RKO (cell line): ENCODE data around the gene DDAH1.

ENCODE experiments used
- DNase-seq: peaks from one replicate; pipeline ENCODE4 v3.0.0-alpha.2; 2016; ENCODE audit warnings: low spot score

DDAH1 gene

GRCh38 chr1:85393490-85393889 is 71.5 kb downstream of the DDAH1 start:
- no peak for DNase-seq

GRCh38 chr1:85388416-85388815 is 76.5 kb downstream of the DDAH1 start:
- DNase-seq = no peak

- DNase-seq = no peak
These were observed 77.2 kb downstream of the DDAH1 start for GRCh38 chr1:85387781-85388180.

GRCh38 chr1:85386068-85386722 is 78.8 kb downstream of the DDAH1 start:
- DNase-seq = no peak

GRCh38 chr1:85379203-85380136 is 85.5 kb downstream of the DDAH1 start:
- no peak for DNase-seq

GRCh38 chr1:85378534-85378933 is 86.4 kb downstream of the DDAH1 start:
- no peak for DNase-seq

GRCh38 chr1:85376356-85376755 is 88.6 kb downstream of the DDAH1 start:
- no peak for DNase-seq

- no peak for DNase-seq
These were observed 89.5 kb downstream of the DDAH1 start for GRCh38 chr1:85375493-85375892.

- peak; percentile 61 for DNase-seq
These were observed 90.8 kb downstream of the DDAH1 start for GRCh38 chr1:85374160-85374559.

GRCh38 chr1:85373378-85373708 is 91.6 kb downstream of the DDAH1 start:
- DNase-seq = no peak

GRCh38 chr1:85372683-85373377 is 92.1 kb downstream of the DDAH1 start:
- no peak for DNase-seq

- no peak for DNase-seq
These were observed 93.9 kb downstream of the DDAH1 start for GRCh38 chr1:85371021-85371420.

GRCh38 chr1:85368073-85368770 is 96.7 kb downstream of the DDAH1 start:
- no peak for DNase-seq

GRCh38 chr1:85366391-85367170 is 98.4 kb downstream of the DDAH1 start:
- peak; percentile 43 for DNase-seq

GRCh38 chr1:85365851-85366250 is 99.1 kb downstream of the DDAH1 start:
- no peak for DNase-seq

GRCh38 chr1:85363521-85363920 is 101.4 kb downstream of the DDAH1 start:
- DNase-seq = no peak

- no peak for DNase-seq
These were observed 101.9 kb downstream of the DDAH1 start for GRCh38 chr1:85363092-85363491.

GRCh38 chr1:85361606-85362296 is 103.2 kb downstream of the DDAH1 start:
- DNase-seq = no peak

GRCh38 chr1:85360730-85361493 is 104.0 kb downstream of the DDAH1 start:
- DNase-seq = no peak
